Ovary (tissue), 9 donors: ENCODE measurements around the gene HEXD. TPM values are rescaled to one million over a fixed set of nuclear protein-coding genes. Genes with fewer than 3 reads are reported as not detected.

Experiments used
- DNase-seq, 5 donors: peaks; one replicate each; pipeline ENCODE4 v3.0.0-alpha.2; 2019 to 2020
- H3K27ac ChIP-seq, 2 donors: fragments of 200-600 bp; one replicate each; pipeline versions ENCODE4 v1.5.1 to v1.8.0; 2019 to 2022
- H3K27me3 ChIP-seq: fragments of 200-600 bp; one replicate; pipeline ENCODE4 v1.8.0; 2022
- H3K36me3 ChIP-seq: fragments of 200-600 bp; sonication (generic); one replicate; pipeline ENCODE4 v1.5.1; 2019
- H3K4me1 ChIP-seq: one replicate; pipeline ENCODE4 v1.8.1; 2013; ENCODE audit warnings: mild to moderate bottlenecking, moderate library complexity; ENCODE audit not compliant: insufficient read depth
- H3K4me3 ChIP-seq: fragments of 200-600 bp; sonication (generic); one replicate; pipeline ENCODE4 v1.5.1; 2017
- H3K9me3 ChIP-seq, 2 donors: fragments of 200-600 bp in 1 of 2; sonication (generic) in 1 of 2; one replicate each; pipeline versions ENCODE4 v1.5.1 to v1.8.1; 2013 to 2019; ENCODE audit warnings: mild to moderate bottlenecking in 1 of 2, moderate library complexity in 1 of 2
- CTCF ChIP-seq, 3 donors: fragments of 450-650 bp in 2 of 3; fragments of 200-600 bp in 1 of 3; IDR thresholded peaks; one replicate each; pipeline versions ENCODE4 v1.5.1 to v1.8.0; 2016 to 2022; ENCODE audit warnings: antibody characterized with exemption in 3 of 3, mild to moderate bottlenecking in 1 of 3
- EP300 ChIP-seq: sonication (generic); formaldehyde crosslinking; IDR thresholded peaks from one replicate; pipeline ENCODE4 v1.6.1; 2017; ENCODE audit warnings: antibody characterized with exemption
- POLR2A ChIP-seq: fragments of 450-650 bp; IDR thresholded peaks from one replicate; pipeline ENCODE4 v1.6.1; 2017; ENCODE audit warnings: antibody characterized with exemption, mild to moderate bottlenecking, moderate library complexity
- WGBS, 3 donors: extraction: QIAGEN DNeasy Blood & Tissue Kit in 1 of 3; methylation state at CpG; one replicate each; pipeline versions ENCODE4 v1.1.5 to v1.1.7; 2013 to 2017; 5-methylcytosine and 5-hydroxymethylcytosine counted together
- intact Hi-C, 4 donors: fragments of 100-400 bp; cut with DNase I; formaldehyde crosslinking; loops; one replicate each; pipeline versions ENCODE4 v1.11.0 to v1.15.1; 2022 to 2023
- polyA plus RNA-seq, 2 donors: library from polyadenylated mRNA; stranded (reverse); fragments of 200-250 nt in 1 of 2; fragments of 350-450 nt in 1 of 2; fragmentation: Illumina TruSeq in 1 of 2; extraction: RNeasy Lipid Tissue Mini Kit (QIAGEN cat#74804) in 1 of 2; gene quantifications; one replicate each; pipeline ENCODE4 v1.2.3, GENCODE V29; 2013 to 2014
- total RNA-seq, 7 donors: library from RNA; depleted of rRNA in 2 of 7; stranded (reverse); fragments of >200 nt in 2 of 7; fragmentation: NEBNext Ultra II Directional in 3 of 7; extraction: Animal tissue kit (Norgen Biotek cat#: 25700) in 3 of 7; gene quantifications; one replicate each; pipeline versions ENCODE4 v1.1.0 to v1.2.4, GENCODE V29; 2016 to 2023
- donor health status: DM: no; HTN: no; CAD: no; lungs with moderate emphysema.
- donor health status: DM: no; HTN: no; CAD: no.
- donor health status: Bipolar disorder and iron deficiency.
- donor health status: DM: yes; HTN: yes; CAD: no.
- donor health status: DM: no; HTN: no; CAD: no.
- donor health status: DM: yes; HTN: yes; CAD: no.

Gene HEXD
- total and polyA plus RNA-seq, 9 donors = 8.7 to 74.7 (median 46.6) TPM

DNA sequence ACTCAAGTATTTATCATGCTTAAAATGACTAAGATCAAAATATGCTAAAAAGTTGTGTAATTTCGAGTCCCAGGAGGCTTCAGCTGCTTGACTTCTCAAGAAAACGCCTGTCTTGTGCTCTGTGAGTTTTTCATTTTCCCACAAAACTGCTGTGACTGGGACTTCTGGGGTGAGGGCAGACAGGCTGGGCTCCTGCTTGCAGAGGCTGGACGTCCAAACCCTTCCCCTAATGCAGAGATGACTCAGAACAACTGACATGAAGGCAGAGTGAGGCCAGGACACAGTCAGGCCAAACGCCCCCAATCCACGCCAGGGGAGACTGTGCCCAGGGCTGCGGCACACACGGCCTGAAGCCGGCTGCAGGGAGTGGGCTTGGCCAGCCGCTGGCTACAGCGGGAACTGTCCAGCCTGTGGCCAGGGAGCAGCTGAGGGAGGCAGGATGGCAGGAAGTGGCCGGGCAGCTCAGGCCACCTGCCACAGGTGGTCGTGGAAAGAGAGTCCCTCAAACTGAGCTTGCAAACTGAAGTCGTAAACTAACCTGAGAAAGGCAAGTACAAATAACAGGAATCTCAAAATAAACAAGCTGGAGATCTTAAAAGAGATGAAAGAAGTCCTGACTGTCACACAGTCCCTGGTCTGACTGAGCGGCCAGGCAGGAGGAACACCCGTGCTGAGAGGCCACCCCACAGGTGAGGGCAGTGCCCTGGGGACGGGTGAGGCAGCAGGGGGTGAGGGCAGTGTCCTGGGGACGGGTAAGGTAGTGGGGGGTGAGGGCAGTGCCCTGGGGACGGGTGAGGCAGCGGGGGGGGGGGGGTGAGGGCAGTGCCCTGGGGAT, 21.3 kb upstream of the HEXD start:
- no peaks in the 10 kb centered on the region for H3K27me3 ChIP-seq
- TF ChIP-seq CTCF (IDR thresholded peaks at IDR 0.05) (no peak), EP300 (no peak), POLR2A (no peak)
- intact Hi-C loops = no loop called here
- no peaks in the 10 kb centered on the region for H3K9me3 ChIP-seq
- no peak for DNase-seq
- H3K36me3 ChIP-seq = no peaks in the 10 kb centered on the region
- 73 to 80% (median 77%) methylated on average over 17 to 19 of the region's 19 CpGs for WGBS, 3 donors
- no peak overlapping the region for H3K4me3 ChIP-seq
- no peak overlapping the region for H3K27ac ChIP-seq
- H3K4me1 ChIP-seq = no peaks in the 10 kb centered on the region

- H3K4me3 ChIP-seq = no peak overlapping the region
- no peak for TF ChIP-seq EP300
- no peak overlapping the region for H3K27ac ChIP-seq
- 85 to 88% (median 85%) methylated on average over 35 to 38 of the region's 38 CpGs for WGBS, 3 donors
- intact Hi-C loops = no loop called here
- no peaks in the 10 kb centered on the region for H3K36me3 ChIP-seq
- no peak for DNase-seq
- no peaks in the 10 kb centered on the region for H3K27me3 ChIP-seq
- H3K4me1 ChIP-seq = no peaks in the 10 kb centered on the region
- H3K9me3 ChIP-seq = no peaks in the 10 kb centered on the region
Observed at GRCh38 chr17:82397449-82398335, 20.5 kb upstream of the HEXD start.

DNA sequence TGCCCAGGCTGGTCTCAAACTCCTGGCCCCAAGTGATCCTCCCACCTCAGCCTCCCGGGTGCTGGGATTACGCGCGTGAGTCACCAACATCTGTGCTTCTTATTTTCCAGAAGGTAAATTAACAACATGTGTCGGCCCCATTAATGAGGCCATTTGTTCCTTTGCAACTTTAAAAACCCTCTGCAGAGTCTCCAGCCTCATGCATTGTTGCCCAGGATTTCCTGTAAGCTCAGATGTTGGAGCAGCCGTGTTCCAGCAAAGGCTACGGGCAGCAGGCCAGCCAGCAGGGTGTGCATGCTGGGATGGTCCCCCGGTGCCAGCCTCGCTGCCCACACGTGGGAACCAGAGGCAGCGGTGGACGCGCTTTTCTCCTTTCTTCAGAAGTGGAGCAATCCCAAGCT, 19.1 kb upstream of the HEXD start:
- no peaks in the 10 kb centered on the region for H3K9me3 ChIP-seq
- H3K27ac ChIP-seq = no peak overlapping the region
- no peak for DNase-seq
- H3K27me3 ChIP-seq = no peaks in the 10 kb centered on the region
- H3K36me3 ChIP-seq = no peaks in the 10 kb centered on the region
- WGBS, 3 donors = 53 to 62% (median 62%) methylated on average over 13 of the region's 13 CpGs
- no peak overlapping the region for H3K4me3 ChIP-seq
- H3K4me1 ChIP-seq = no peaks in the 10 kb centered on the region
- intact Hi-C loops = no loop called here
- TF ChIP-seq POLR2A = no peak
- no peak for TF ChIP-seq CTCF (IDR thresholded peaks at IDR 0.05)
- TF ChIP-seq EP300 = no peak

- Histone ChIP-seq H3K9me3 (no peaks in the 10 kb centered on the region), H3K27ac (no peak overlapping the region), H3K4me3 (no peak overlapping the region), H3K4me1 (no peaks in the 10 kb centered on the region), H3K27me3 (no peaks in the 10 kb centered on the region), H3K36me3 (no peaks in the 10 kb centered on the region)
- DNase-seq = no peak
- intact Hi-C loops = no loop called here
- 78 to 89% (median 88%) methylated on average over 18 of the region's 18 CpGs for WGBS, 3 donors
- TF ChIP-seq CTCF (IDR thresholded peaks at IDR 0.05) = no peak
- TF ChIP-seq EP300 = no peak
- no peak for TF ChIP-seq POLR2A
Observed at GRCh38 chr17:82399601-82400101, 18.5 kb upstream of the HEXD start.
